Umbilical cord (tissue), 2 donors: ENCODE data around the gene PLEKHM3. TPM values are rescaled to one million over a fixed set of nuclear protein-coding genes. Genes with fewer than 3 reads are reported as not detected.
"Not testable (repeated sequence)": the region's sequence is repeated elsewhere in the genome, so short reads cannot be mapped to it uniquely, and the experiment has no call there.

ENCODE experiments used
- DNase-seq: peaks from one replicate; pipeline ENCODE4 v3.0.0-alpha.2; 2015; ENCODE audit warnings: low spot score
- total RNA-seq: library from RNA; depleted of rRNA; stranded (reverse); fragments of >200 nt; gene quantifications from one replicate; pipeline ENCODE4 v1.2.3, GENCODE V29; 2014; ENCODE audit warnings: low replicate concordance; ENCODE audit not compliant: insufficient read depth

Gene PLEKHM3
- total RNA-seq, 1 donor from 2014 or later = 27.0 TPM

GRCh38 chr2:207951734-207952470 lies 73.4 kb downstream of the PLEKHM3 start:
- DNase-seq = no peak

- DNase-seq = no peak
These were observed 74.6 kb downstream of the PLEKHM3 start for GRCh38 chr2:207950761-207951114.

GRCh38 chr2:207950063-207950760 lies 75.1 kb downstream of the PLEKHM3 start:
- no peak for DNase-seq

- not testable (repeated sequence) for DNase-seq
These were observed 76.1 kb downstream of the PLEKHM3 start for GRCh38 chr2:207949245-207949644.

- no peak for DNase-seq
These were observed 80.2 kb downstream of the PLEKHM3 start for GRCh38 chr2:207944979-207945600.

GRCh38 chr2:207944334-207944733 lies 81.0 kb downstream of the PLEKHM3 start:
- DNase-seq = no peak

GRCh38 chr2:207939342-207940108 lies 85.8 kb downstream of the PLEKHM3 start:
- no peak for DNase-seq

GRCh38 chr2:207938886-207939285 lies 86.4 kb downstream of the PLEKHM3 start:
- DNase-seq = no peak

GRCh38 chr2:207938415-207938814 lies 86.9 kb downstream of the PLEKHM3 start:
- DNase-seq = peak; percentile 31

GRCh38 chr2:207937823-207938222 lies 87.5 kb downstream of the PLEKHM3 start:
- DNase-seq = peak; percentile 24

GRCh38 chr2:207937253-207937652 lies 88.1 kb downstream of the PLEKHM3 start:
- DNase-seq = no peak

- no peak for DNase-seq
These were observed 88.9 kb downstream of the PLEKHM3 start for GRCh38 chr2:207936380-207936779.

GRCh38 chr2:207935991-207936370 lies 89.3 kb downstream of the PLEKHM3 start:
- no peak for DNase-seq

GRCh38 chr2:207935121-207935990 lies 90.0 kb downstream of the PLEKHM3 start:
- DNase-seq = no peak

- no peak for DNase-seq
These were observed 90.6 kb downstream of the PLEKHM3 start for GRCh38 chr2:207934720-207935119.

GRCh38 chr2:207933396-207934065 lies 91.8 kb downstream of the PLEKHM3 start:
- DNase-seq = no peak

- no peak for DNase-seq
These were observed 93.2 kb downstream of the PLEKHM3 start for GRCh38 chr2:207932106-207932505.

- no peak for DNase-seq
These were observed 94.6 kb downstream of the PLEKHM3 start for GRCh38 chr2:207930747-207931146.

- no peak for DNase-seq
These were observed 95.4 kb downstream of the PLEKHM3 start for GRCh38 chr2:207929923-207930322.

- peak; percentile 19 for DNase-seq
These were observed 97.2 kb downstream of the PLEKHM3 start for GRCh38 chr2:207928079-207928478.

GRCh38 chr2:207926989-207927300 lies 98.4 kb downstream of the PLEKHM3 start:
- DNase-seq = no peak
